ENCODE measurements around the gene MTRF1. TPM values are rescaled to one million over a fixed set of nuclear protein-coding genes. Genes with fewer than 3 reads are reported as not detected.

Gene MTRF1
- polyA plus RNA-seq, 2 of the 4 experiments (the other 2 are of a cell fraction) = 9.1 to 16.1 TPM

GRCh38 chr13:41193919-41194824 lies 69.2 kb downstream of the MTRF1 start, which contains the start of gene KBTBD7 (continued):
- peak; percentile 41; the same call in 1 of the 2 replicates for TF ChIP-seq PHF8 (IDR thresholded peaks at IDR 0.05; ENCODE audit: borderline replicate concordance, low read depth)
- no peak for TF ChIP-seq CBX8 (IDR thresholded peaks at IDR 0.05)
- TF ChIP-seq FOSB (CRISPR knock-in tag; IDR thresholded peaks at IDR 0.05) = no peak
- TF ChIP-seq JUN (IDR thresholded peaks at IDR 0.05) = peak; percentile 41 to 73; a peak in 3 of 5 replicates
- peak; percentile 23; the same call in 1 of the 2 replicates for TF ChIP-seq POLR2A (IDR thresholded peaks at IDR 0.05; ENCODE audit: low read length)
- no peak for TF ChIP-seq EHMT2 (IDR thresholded peaks at IDR 0.05; ENCODE audit: low read depth)
- TF ChIP-seq HOXB13 (CRISPR knock-in tag; IDR thresholded peaks at IDR 0.05; ENCODE audit: low read depth) = no peak
- 0 out of 2 replicates have a peak, but pooled peaks have one; percentile 34 for TF ChIP-seq GATA3 (IDR thresholded peaks at IDR 0.05; ENCODE audit: borderline replicate concordance)
- 0 out of 2 replicates have a peak, but pooled peaks have one; percentile 18 for TF ChIP-seq MYC (IDR thresholded peaks at IDR 0.05; ENCODE audit: borderline replicate concordance, low read length)

GRCh38 chr13:41193469-41193868 lies 69.9 kb downstream of the MTRF1 start:
- Histone ChIP-seq H3K4me2 (peak overlapping the region; percentile 86), H3K4me1 (no peaks in the 10 kb centered on the region), H3K9me3 (no peaks in the 10 kb centered on the region), H3K27ac (peak overlapping the region; percentile 90 to 95), H3K4me3 (peak overlapping the region; percentile 69)
- no peak for FAIRE-seq
- DNase-seq (ENCODE audit: low read depth in 1 of 2, low spot score in 1 of 2) = no peak
- POLR2A ChIA-PET = no interaction called here
- ATAC-seq = no peak
- WGBS (ENCODE audit: missing lambda C conversion rate) = 86% methylated on average over 10 of the region's 18 CpGs
- no peak for TF ChIP-seq FOSB (CRISPR knock-in tag; IDR thresholded peaks at IDR 0.05)
- no peak for TF ChIP-seq MAZ (IDR thresholded peaks at IDR 0.05; ENCODE audit: borderline replicate concordance, low read depth, low read length)
- TF ChIP-seq HDAC2 (IDR thresholded peaks at IDR 0.05) = no peak
- no peak for TF ChIP-seq TP53 (CRISPR knock-in tag; IDR thresholded peaks at IDR 0.05)
- TF ChIP-seq, protein P1, sequence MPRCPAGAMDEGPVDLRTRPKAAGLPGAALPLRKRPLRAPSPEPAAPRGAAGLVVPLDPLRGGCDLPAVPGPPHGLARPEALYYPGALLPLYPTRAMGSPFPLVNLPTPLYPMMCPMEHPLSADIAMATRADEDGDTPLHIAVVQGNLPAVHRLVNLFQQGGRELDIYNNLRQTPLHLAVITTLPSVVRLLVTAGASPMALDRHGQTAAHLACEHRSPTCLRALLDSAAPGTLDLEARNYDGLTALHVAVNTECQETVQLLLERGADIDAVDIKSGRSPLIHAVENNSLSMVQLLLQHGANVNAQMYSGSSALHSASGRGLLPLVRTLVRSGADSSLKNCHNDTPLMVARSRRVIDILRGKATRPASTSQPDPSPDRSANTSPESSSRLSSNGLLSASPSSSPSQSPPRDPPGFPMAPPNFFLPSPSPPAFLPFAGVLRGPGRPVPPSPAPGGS (IDR thresholded peaks at IDR 0.05) = no peak
- CTCF ChIA-PET = no interaction called here

DNA sequence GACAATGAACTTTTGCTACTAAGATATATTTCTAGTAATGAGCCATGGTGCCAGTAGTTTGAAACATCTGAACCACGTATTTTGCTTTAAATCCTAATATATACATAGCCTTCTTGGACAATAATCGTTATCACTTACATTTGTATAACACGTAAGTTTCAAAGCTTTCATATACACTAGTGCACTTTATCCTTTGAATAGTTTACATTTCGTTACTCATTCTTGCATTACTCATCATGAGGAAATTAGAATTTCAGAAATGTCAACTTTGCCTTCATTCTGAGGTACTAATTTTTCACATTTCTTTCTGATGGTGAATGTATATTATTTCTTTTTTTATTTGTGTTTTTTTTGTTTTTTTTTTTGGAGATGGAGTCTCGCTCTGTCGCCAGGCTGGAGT lies 74.8 kb downstream of the MTRF1 start:
- peak overlapping the region; percentile 0; the same call in 1 of the 3 replicates for H3K4me2 ChIP-seq
- TF ChIP-seq HMGXB4 (CRISPR knock-in tag; IDR thresholded peaks at IDR 0.05; ENCODE audit: borderline replicate concordance) (no peak), FOSL2 (IDR thresholded peaks at IDR 0.05) (no peak), FOSL2 (CRISPR knock-in tag; IDR thresholded peaks at IDR 0.05) (peak; percentile 30; the same call in 1 of the 2 replicates)
- H3K9me3 ChIP-seq = no peaks in the 10 kb centered on the region
- FAIRE-seq (no peak), DNase-seq (ENCODE audit: low read depth in 1 of 2, low spot score in 1 of 2) (no peak), ATAC-seq (no peak)
- ChIA-PET CTCF (no interaction called here), POLR2A (no interaction called here)
- H3K27ac ChIP-seq = no peak overlapping the region
- no peak overlapping the region for H3K4me3 ChIP-seq
- 45% methylated on average over 6 of the region's 6 CpGs for WGBS (ENCODE audit: missing lambda C conversion rate)
- H3K4me1 ChIP-seq = no peaks in the 10 kb centered on the region

GRCh38 chr13:41186481-41186880 lies 76.9 kb downstream of the MTRF1 start:
- H3K4me3 ChIP-seq = no peak overlapping the region
- 85% methylated on average over 3 of the region's 3 CpGs for whole genome bisulfite sequencing (ENCODE audit: missing lambda C conversion rate)
- H3K27ac ChIP-seq = no peak overlapping the region
- TF ChIP-seq FOSB (CRISPR knock-in tag; IDR thresholded peaks at IDR 0.05) (no peak), RFX5 (IDR thresholded peaks at IDR 0.05) (no peak)
- H3K4me2 ChIP-seq = no peak overlapping the region
- CTCF ChIA-PET = interaction anchor here (0.7 kb wide), 1 partner anchor 29 kb away, joined by 3 read pairs; no protein-coding TSS in a partner anchor
- no peak for ATAC-seq
- H3K4me1 ChIP-seq = no peaks in the 10 kb centered on the region
- DNase-seq (ENCODE audit: low read depth in 1 of 2, low spot score in 1 of 2) = no peak
- POLR2A ChIA-PET = no interaction called here
- no peaks in the 10 kb centered on the region for H3K9me3 ChIP-seq
- no peak for FAIRE-seq
